ENCODE measurements around the gene CDR2. TPM values are rescaled to one million over a fixed set of nuclear protein-coding genes. Genes with fewer than 3 reads are reported as not detected.
A peak's percentile ranks its signal among the peaks of the same experiment; 100 is the strongest.

CDR2 gene
- total and polyA plus RNA-seq, 7 donors: 2.2 to 11.9 (median 4.5) TPM

- no peaks in the 10 kb centered on the region for H3K27me3 ChIP-seq (ENCODE audit: insufficient read depth in 3 of 3, low read length in 2 of 3)
- H3K4me3 ChIP-seq: no peak overlapping the region
- peaks cover 0 to 4% of the 10 kb centered on the region in 2 donors for H3K36me3 ChIP-seq (ENCODE audit: insufficient read depth in 1 of 2, low read depth in 1 of 2)
- intact Hi-C loops (cut with DNase I): no loop called here
- H3K4me1 ChIP-seq: no peaks in the 10 kb centered on the region
- DNase-seq (no peak), ATAC-seq (no peak)
- WGBS, 3 donors: 95 to 96% (median 96%) methylated on average over 2 of the region's 2 CpGs
- H3K9me3 ChIP-seq: no peaks in the 10 kb centered on the region
- no peak overlapping the region for H3K27ac ChIP-seq
- TF ChIP-seq CTCF (IDR thresholded peaks at IDR 0.05): no peak
These were observed 33.1 kb upstream of the CDR2 start for GRCh38 chr16:22407486-22407885.

GRCh38 chr16:22402191-22402590 lies 27.8 kb upstream of the CDR2 start:
- Histone ChIP-seq H3K9me3 (no peaks in the 10 kb centered on the region), H3K4me1 (peaks cover 5% of the 10 kb centered on the region), H3K27me3 (ENCODE audit: insufficient read depth in 3 of 3, low read length in 2 of 3) (no peaks in the 10 kb centered on the region), H3K4me3 (no peak overlapping the region), H3K27ac (no peak overlapping the region), H3K36me3 (ENCODE audit: insufficient read depth in 1 of 2, low read depth in 1 of 2) (no peaks in the 10 kb centered on the region)
- no peak for DNase-seq
- intact Hi-C loops (cut with DNase I): no loop called here
- ATAC-seq: no peak
- no peak for TF ChIP-seq CTCF (IDR thresholded peaks at IDR 0.05)

- intact Hi-C loops (cut with DNase I): no loop called here
- Histone ChIP-seq H3K4me3 (no peak overlapping the region), H3K27me3 (ENCODE audit: insufficient read depth in 3 of 3, low read length in 2 of 3) (no peaks in the 10 kb centered on the region), H3K27ac (no peak overlapping the region), H3K9me3 (no peaks in the 10 kb centered on the region), H3K4me1 (peaks cover 5% of the 10 kb centered on the region), H3K36me3 (ENCODE audit: insufficient read depth in 1 of 2, low read depth in 1 of 2) (no peaks in the 10 kb centered on the region)
- WGBS, 3 donors: 87 to 94% (median 89%) methylated on average over 3 of the region's 3 CpGs
- no peak for TF ChIP-seq CTCF (IDR thresholded peaks at IDR 0.05)
- DNase-seq (no peak), ATAC-seq (no peak)
These were observed 26.5 kb upstream of the CDR2 start for GRCh38 chr16:22400900-22401299.

- no peak for TF ChIP-seq CTCF (IDR thresholded peaks at IDR 0.05)
- ATAC-seq: no peak
- H3K4me3 ChIP-seq: no peak overlapping the region
- no peaks in the 10 kb centered on the region for H3K9me3 ChIP-seq
- no peak for DNase-seq
- no peaks in the 10 kb centered on the region for H3K27me3 ChIP-seq (ENCODE audit: insufficient read depth in 3 of 3, low read length in 2 of 3)
- intact Hi-C loops (cut with DNase I): no loop called here
- H3K36me3 ChIP-seq (ENCODE audit: insufficient read depth in 1 of 2, low read depth in 1 of 2): no peaks in the 10 kb centered on the region
- H3K27ac ChIP-seq: no peak overlapping the region
- H3K4me1 ChIP-seq: peaks cover 5% of the 10 kb centered on the region
These were observed 23.5 kb upstream of the CDR2 start for GRCh38 chr16:22397931-22398330.

- Histone ChIP-seq H3K4me1 (peaks cover 5% of the 10 kb centered on the region), H3K27ac (no peak overlapping the region), H3K36me3 (ENCODE audit: insufficient read depth in 1 of 2, low read depth in 1 of 2) (no peaks in the 10 kb centered on the region), H3K9me3 (no peaks in the 10 kb centered on the region), H3K4me3 (no peak overlapping the region), H3K27me3 (ENCODE audit: insufficient read depth in 3 of 3, low read length in 2 of 3) (no peaks in the 10 kb centered on the region)
- no peak for TF ChIP-seq CTCF (IDR thresholded peaks at IDR 0.05)
- DNase-seq: no peak
- intact Hi-C loops (cut with DNase I): no loop called here
- 22 to 35% (median 30%) methylated on average over 1 of the region's 1 CpG for WGBS, 3 donors
- peak in 1 of 4 donors; percentile 49 for ATAC-seq
These were observed 23.0 kb upstream of the CDR2 start for GRCh38 chr16:22397464-22397863.
